Sigmoid colon (tissue), 7 donors: Measurements from ENCODE around the gene FEN1. TPM values are rescaled to one million over a fixed set of nuclear protein-coding genes. Genes with fewer than 3 reads are reported as not detected.

Experiments
- DNase-seq: peaks from one replicate; pipeline ENCODE4 v3.0.0-alpha.2; 2019
- H3K27ac ChIP-seq, 4 donors: fragments of 200-600 bp; sonication (generic); one replicate each; pipeline ENCODE4 v1.5.1; 2016 to 2019; ENCODE audit warnings: mild to moderate bottlenecking in 1 of 4
- H3K27me3 ChIP-seq, 3 donors: fragments of 200-600 bp; sonication (generic); one replicate each; pipeline ENCODE4 v1.5.1; 2019; ENCODE audit warnings: mild to moderate bottlenecking in 1 of 3
- H3K36me3 ChIP-seq, 4 donors: fragments of 200-600 bp; sonication (generic); one replicate each; pipeline ENCODE4 v1.5.1; 2016 to 2019
- H3K4me1 ChIP-seq, 4 donors: fragments of 200-600 bp; sonication (generic); one replicate each; pipeline ENCODE4 v1.5.1; 2017 to 2019
- H3K4me3 ChIP-seq, 4 donors: fragments of 200-600 bp; sonication (generic); one replicate each; pipeline ENCODE4 v1.5.1; 2017 to 2019; ENCODE audit warnings: mild to moderate bottlenecking in 2 of 4, moderate library complexity in 1 of 4
- H3K9me3 ChIP-seq, 4 donors: fragments of 200-600 bp in 3 of 4; sonication (generic) in 3 of 4; one replicate each; pipeline versions ENCODE4 v1.5.1 to v1.6.1; 2013 to 2019
- EP300 ChIP-seq, 4 donors: sonication (generic); formaldehyde crosslinking; IDR thresholded peaks; one replicate each; pipeline ENCODE4 v1.6.1; 2017; ENCODE audit warnings: antibody characterized with exemption in 4 of 4
- POLR2A ChIP-seq, 2 donors: fragments of 450-650 bp; IDR thresholded peaks; one replicate each; pipeline ENCODE4 v1.6.1; 2016; ENCODE audit warnings: antibody characterized with exemption in 2 of 2, mild to moderate bottlenecking in 2 of 2, moderate library complexity in 2 of 2
- POLR2AphosphoS5 ChIP-seq, 4 donors: sonication (generic); formaldehyde crosslinking; IDR thresholded peaks; one replicate each; pipeline ENCODE4 v1.6.1; 2017; ENCODE audit warnings: antibody characterized with exemption in 4 of 4
- WGBS, 2 donors: extraction: QIAGEN DNeasy Blood & Tissue Kit; methylation state at CpG; one replicate each; pipeline ENCODE4 v1.1.7; 2013; 5-methylcytosine and 5-hydroxymethylcytosine counted together
- intact Hi-C: fragments of 100-400 bp; cut with DNase I; formaldehyde crosslinking; loops from one replicate; pipeline ENCODE4 v1.15.1; 2023
- polyA plus RNA-seq, 3 donors: library from polyadenylated mRNA; stranded (reverse); fragments of 200-250 nt; gene quantifications; one replicate each; pipeline ENCODE4 v1.2.3, GENCODE V29; 2013
- total RNA-seq, 4 donors: library from RNA; depleted of rRNA; stranded (reverse); fragments of >200 nt; gene quantifications; one replicate each; pipeline ENCODE4 v1.1.0, GENCODE V29; 2016
- TF ChIP-seq, protein P1 (sequence below), 4 experiments: fragments of 450-650 bp in 3 of 4; fragments of 200-600 bp in 1 of 4; IDR thresholded peaks; one replicate each; pipeline ENCODE4 v1.5.1; 2016 to 2019; ENCODE audit warnings: antibody characterized with exemption in 4 of 4, mild to moderate bottlenecking in 3 of 4, moderate library complexity in 2 of 4
- donor health status: healthy with polysubstance abuse.
- donor health status: Bipolar disorder and iron deficiency.
- donor health status: healthy.

The FEN1 gene
- total and polyA plus RNA-seq, 7 donors = 4.2 to 39.1 (median 7.5) TPM

DNA sequence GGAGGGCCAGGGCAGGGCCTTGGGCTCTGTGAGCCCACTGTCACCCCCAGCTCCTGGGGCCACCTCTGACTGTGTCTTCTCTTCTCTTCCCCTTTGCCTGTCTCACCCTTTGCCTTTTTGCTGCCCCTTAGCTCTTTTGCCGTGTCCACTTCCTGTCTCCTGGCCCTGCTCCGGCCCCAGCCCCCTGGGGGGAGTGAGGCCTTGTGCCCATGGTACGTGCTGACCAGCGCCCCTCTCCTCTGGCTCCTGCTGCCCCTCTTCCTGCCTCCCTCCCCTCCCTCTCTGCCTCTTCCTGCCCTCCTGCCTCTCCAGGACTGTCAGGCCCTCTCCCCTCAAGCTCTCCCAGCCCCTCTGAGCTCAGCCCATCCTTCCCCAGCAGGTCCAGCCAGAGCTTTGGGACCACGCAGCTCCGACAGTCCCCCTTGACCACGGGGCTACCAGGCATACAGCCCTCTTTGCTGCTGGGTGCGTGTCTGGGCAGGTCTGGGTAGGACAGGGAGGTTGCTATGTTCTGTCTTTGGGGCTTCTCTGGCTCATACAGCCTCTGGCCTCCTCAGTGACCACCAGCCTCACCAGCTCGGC is 12.0 kb upstream of the FEN1 start:
- peaks cover 0 to 11% (median 9%) of the 10 kb centered on the region in 4 donors for H3K4me1 ChIP-seq
- no peak overlapping the region for H3K27ac ChIP-seq
- no peak overlapping the region for H3K4me3 ChIP-seq
- no peak for DNase-seq
- H3K27me3 ChIP-seq = peaks cover 0 to 9% (median 0%) of the 10 kb centered on the region in 3 donors
- H3K36me3 ChIP-seq = peaks cover 0 to 24% (median 10%) of the 10 kb centered on the region in 4 donors
- TF ChIP-seq POLR2A (IDR thresholded peaks at IDR 0.05) (no peak), POLR2AphosphoS5 (IDR thresholded peaks at IDR 0.05) (no peak), EP300 (IDR thresholded peaks at IDR 0.05) (no peak)
- TF ChIP-seq, protein P1, sequence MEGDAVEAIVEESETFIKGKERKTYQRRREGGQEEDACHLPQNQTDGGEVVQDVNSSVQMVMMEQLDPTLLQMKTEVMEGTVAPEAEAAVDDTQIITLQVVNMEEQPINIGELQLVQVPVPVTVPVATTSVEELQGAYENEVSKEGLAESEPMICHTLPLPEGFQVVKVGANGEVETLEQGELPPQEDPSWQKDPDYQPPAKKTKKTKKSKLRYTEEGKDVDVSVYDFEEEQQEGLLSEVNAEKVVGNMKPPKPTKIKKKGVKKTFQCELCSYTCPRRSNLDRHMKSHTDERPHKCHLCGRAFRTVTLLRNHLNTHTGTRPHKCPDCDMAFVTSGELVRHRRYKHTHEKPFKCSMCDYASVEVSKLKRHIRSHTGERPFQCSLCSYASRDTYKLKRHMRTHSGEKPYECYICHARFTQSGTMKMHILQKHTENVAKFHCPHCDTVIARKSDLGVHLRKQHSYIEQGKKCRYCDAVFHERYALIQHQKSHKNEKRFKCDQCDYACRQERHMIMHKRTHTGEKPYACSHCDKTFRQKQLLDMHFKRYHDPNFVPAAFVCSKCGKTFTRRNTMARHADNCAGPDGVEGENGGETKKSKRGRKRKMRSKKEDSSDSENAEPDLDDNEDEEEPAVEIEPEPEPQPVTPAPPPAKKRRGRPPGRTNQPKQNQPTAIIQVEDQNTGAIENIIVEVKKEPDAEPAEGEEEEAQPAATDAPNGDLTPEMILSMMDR (IDR thresholded peaks at IDR 0.05) = no peak
- WGBS, 2 donors = 87% methylated on average over 9 of the region's 9 CpGs
- intact Hi-C loops = no loop called here
- H3K9me3 ChIP-seq = no peaks in the 10 kb centered on the region

DNA sequence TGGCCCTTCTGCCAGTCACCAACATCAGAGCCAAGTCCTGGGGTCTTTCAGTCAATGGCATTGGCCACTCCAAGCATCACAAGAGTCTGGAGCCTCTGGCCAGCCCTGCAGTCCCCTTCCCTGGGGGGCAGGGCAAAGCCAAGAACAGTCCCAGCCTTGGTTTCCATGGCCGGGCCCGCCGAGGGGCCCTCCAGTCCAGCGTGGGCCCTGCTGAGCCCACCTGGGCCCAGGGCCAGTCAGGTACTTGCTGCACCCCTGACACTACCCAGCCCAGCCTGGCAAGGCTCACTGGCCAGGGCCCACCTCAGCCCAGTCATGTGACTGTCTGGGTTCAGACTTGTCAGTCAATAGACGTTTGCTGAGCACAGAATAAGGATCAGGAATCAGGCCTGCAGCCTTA is 11.1 kb upstream of the FEN1 start:
- peaks cover 0 to 9% (median 0%) of the 10 kb centered on the region in 3 donors for H3K27me3 ChIP-seq
- H3K9me3 ChIP-seq = no peaks in the 10 kb centered on the region
- no peak overlapping the region for H3K27ac ChIP-seq
- WGBS, 2 donors = 85 to 87% methylated on average over 5 of the region's 5 CpGs
- peaks cover under 1 to 33% (median 16%) of the 10 kb centered on the region in 4 donors for H3K36me3 ChIP-seq
- intact Hi-C loops = no loop called here
- H3K4me1 ChIP-seq = peaks cover 0 to 11% (median 9%) of the 10 kb centered on the region in 4 donors
- DNase-seq = no peak
- H3K4me3 ChIP-seq = no peak overlapping the region
- no peak for TF ChIP-seq POLR2A (IDR thresholded peaks at IDR 0.05)

DNA sequence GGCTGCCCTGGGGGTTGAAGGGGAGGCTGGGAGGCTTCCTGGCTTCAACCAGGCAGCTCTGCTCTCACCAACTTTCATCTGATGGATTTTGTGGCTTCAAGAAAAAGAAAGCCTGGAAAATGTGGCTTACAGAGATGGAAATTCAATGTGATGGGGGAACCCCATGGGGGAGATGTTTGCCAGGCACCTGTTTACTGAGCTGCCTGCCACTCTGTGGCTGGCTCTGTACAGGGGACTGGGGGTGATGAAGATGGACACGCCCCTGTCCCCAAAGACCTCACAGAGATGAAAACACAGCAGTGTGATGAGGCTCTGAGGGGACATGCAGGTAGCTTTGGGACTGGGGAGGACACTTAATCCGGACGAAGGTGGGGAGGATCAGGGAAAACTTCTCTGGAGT is 10.4 kb upstream of the FEN1 start:
- Histone ChIP-seq H3K36me3 (peaks cover 7 to 40% (median 22%) of the 10 kb centered on the region in 4 donors), H3K4me1 (peaks cover 0 to 6% (median 5%) of the 10 kb centered on the region in 4 donors), H3K4me3 (no peak overlapping the region), H3K27ac (no peak overlapping the region), H3K9me3 (no peaks in the 10 kb centered on the region), H3K27me3 (peaks cover 0 to 4% (median 0%) of the 10 kb centered on the region in 3 donors)
- no peak for TF ChIP-seq POLR2A (IDR thresholded peaks at IDR 0.05)
- TF ChIP-seq, protein P1 (IDR thresholded peaks at IDR 0.05) = no peak
- no peak for TF ChIP-seq EP300 (IDR thresholded peaks at IDR 0.05)
- no peak for TF ChIP-seq POLR2AphosphoS5 (IDR thresholded peaks at IDR 0.05)
- 92 to 94% methylated on average over 3 of the region's 3 CpGs for WGBS, 2 donors
- intact Hi-C loops = no loop called here
- DNase-seq = no peak

DNA sequence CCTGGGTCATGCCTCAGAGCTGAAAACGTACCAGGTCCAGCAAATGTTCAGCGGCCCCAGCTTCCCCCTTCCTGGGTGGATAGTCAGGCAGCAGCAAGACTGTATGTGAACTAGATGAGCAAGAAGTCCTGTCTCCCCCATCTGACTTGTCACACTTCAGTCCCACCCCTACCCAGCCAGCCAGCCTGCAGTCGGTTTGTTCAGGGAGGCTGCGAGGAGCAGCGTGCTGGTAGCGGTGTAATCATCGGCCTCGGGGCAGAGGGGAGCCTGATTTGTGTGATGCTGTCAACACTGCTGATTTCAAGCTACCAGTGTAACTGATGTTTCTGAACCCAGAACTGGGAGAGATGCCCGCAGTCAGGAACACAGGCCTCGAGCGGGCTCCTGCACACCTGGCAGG is 9.9 kb upstream of the FEN1 start:
- no peak overlapping the region for H3K4me3 ChIP-seq
- intact Hi-C loops = no loop called here
- H3K27ac ChIP-seq = no peak overlapping the region
- no peak for TF ChIP-seq POLR2AphosphoS5 (IDR thresholded peaks at IDR 0.05)
- TF ChIP-seq POLR2A (IDR thresholded peaks at IDR 0.05) = no peak
- TF ChIP-seq, protein P1 (IDR thresholded peaks at IDR 0.05) = no peak
- no peak for TF ChIP-seq EP300 (IDR thresholded peaks at IDR 0.05)
- no peaks in the 10 kb centered on the region for H3K9me3 ChIP-seq
- peaks cover 12 to 46% (median 27%) of the 10 kb centered on the region in 4 donors for H3K36me3 ChIP-seq
- no peak for DNase-seq
- WGBS, 2 donors = 90 to 92% methylated on average over 11 of the region's 11 CpGs
- H3K27me3 ChIP-seq = no peaks in the 10 kb centered on the region
- H3K4me1 ChIP-seq = peaks cover 0 to under 1% (median 0%) of the 10 kb centered on the region in 4 donors

DNA sequence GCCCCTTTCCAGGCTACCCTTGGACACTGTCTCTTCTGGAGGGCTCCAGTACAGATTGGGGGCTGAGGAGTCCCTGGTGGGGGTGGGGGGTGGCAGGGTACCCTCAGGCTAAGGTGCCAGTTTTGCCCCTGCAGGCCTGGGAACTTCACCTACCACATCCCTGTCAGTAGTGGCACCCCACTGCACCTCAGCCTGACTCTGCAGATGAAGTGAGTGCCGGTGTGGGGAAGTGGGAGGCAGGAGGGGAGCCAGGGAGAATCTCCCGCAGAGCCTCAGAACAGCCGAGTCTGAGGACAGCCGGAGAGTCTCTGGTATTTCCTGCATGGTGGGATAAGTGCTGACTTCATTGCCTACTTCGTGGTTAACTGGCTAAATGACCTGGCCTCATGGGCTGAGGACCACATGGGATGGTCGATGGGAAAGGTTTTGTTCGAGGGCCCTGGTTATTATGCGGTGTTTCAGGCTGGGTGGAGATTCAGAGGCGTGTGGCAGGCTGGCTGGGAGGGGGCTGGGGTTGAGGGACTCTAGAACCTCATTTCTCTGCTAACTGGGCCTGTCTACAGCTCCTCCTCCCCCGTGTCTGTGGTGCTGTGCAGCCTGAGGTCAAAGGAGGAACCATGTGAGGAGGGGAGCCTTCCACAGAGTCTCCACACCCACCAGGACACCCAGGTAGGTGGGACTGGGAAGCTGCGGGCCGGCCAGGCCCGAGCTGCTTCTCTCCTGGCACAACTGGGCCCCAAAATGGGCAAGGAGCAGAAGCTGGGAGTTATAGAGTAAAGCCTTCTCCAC is 8.8 kb upstream of the FEN1 start:
- Histone ChIP-seq H3K27ac (no peak overlapping the region), H3K9me3 (no peaks in the 10 kb centered on the region), H3K36me3 (peaks cover 12 to 56% (median 33%) of the 10 kb centered on the region in 4 donors), H3K4me1 (no peaks in the 10 kb centered on the region), H3K27me3 (no peaks in the 10 kb centered on the region), H3K4me3 (no peak overlapping the region)
- no peak for DNase-seq
- WGBS, 2 donors = 78 to 80% methylated on average over 13 of the region's 13 CpGs
- intact Hi-C loops = no loop called here
- no peak for TF ChIP-seq POLR2A (IDR thresholded peaks at IDR 0.05)
- TF ChIP-seq POLR2AphosphoS5 (IDR thresholded peaks at IDR 0.05) = no peak
- no peak for TF ChIP-seq EP300 (IDR thresholded peaks at IDR 0.05)
- TF ChIP-seq, protein P1 (IDR thresholded peaks at IDR 0.05) = no peak
